ENCODE results near the gene PMPCA.

DNA sequence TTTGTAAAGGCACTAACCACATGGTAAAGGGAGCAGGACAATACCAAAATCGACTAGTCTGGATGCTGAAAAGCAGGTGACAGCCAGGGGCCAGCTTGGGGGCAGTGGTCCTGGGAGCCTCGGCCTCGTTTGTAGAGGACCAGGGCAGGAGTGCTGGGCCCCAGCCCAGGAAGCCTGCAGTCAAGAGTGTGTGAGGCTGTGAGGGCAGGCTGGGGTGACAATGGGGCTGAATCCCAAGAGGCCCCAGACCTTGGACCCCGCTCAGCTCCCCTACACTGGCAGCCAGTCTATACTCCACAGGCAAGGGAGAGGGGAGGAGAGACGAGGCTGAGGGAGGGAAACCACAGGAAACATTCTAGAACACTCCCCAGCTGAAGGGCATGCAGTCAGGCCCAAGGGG, 31.8 kb downstream of the PMPCA start:
- TF ChIP-seq KDM5A (IDR thresholded peaks at IDR 0.05; ENCODE audit: borderline replicate concordance, low read length): no peak
- no peak for TF ChIP-seq EZH2 (conservative IDR thresholded peaks at IDR 0.05; ENCODE audit: low read depth, low read length)
- TF ChIP-seq E2F2 (CRISPR knock-in tag; IDR thresholded peaks at IDR 0.05; ENCODE audit: borderline replicate concordance): no peak
- TF ChIP-seq, protein P1, sequence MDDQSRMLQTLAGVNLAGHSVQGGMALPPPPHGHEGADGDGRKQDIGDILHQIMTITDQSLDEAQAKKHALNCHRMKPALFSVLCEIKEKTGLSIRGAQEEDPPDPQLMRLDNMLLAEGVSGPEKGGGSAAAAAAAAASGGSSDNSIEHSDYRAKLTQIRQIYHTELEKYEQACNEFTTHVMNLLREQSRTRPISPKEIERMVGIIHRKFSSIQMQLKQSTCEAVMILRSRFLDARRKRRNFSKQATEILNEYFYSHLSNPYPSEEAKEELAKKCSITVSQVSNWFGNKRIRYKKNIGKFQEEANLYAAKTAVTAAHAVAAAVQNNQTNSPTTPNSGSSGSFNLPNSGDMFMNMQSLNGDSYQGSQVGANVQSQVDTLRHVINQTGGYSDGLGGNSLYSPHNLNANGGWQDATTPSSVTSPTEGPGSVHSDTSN (CRISPR knock-in tag; IDR thresholded peaks at IDR 0.05; ENCODE audit: borderline replicate concordance): no peak
- no peak for TF ChIP-seq NR1H2 (CRISPR knock-in tag; IDR thresholded peaks at IDR 0.05; ENCODE audit: borderline replicate concordance, low read depth)
- no peak for TF ChIP-seq PHF8 (CRISPR knock-in tag; IDR thresholded peaks at IDR 0.05)
- no peak for TF ChIP-seq YY1 (IDR thresholded peaks at IDR 0.05; ENCODE audit: insufficient read depth, insufficient replicate concordance, low read depth, low read length)
- no peak for TF ChIP-seq REL (CRISPR knock-in tag; conservative IDR thresholded peaks at IDR 0.05)
- TF ChIP-seq GPN1 (CRISPR knock-in tag; IDR thresholded peaks at IDR 0.05; ENCODE audit: borderline replicate concordance): no peak
- TF ChIP-seq SMAD1 (CRISPR knock-in tag; IDR thresholded peaks at IDR 0.05; ENCODE audit: borderline replicate concordance, low read depth): no peak
- no peak for TF ChIP-seq MYPOP (CRISPR knock-in tag; IDR thresholded peaks at IDR 0.05)
- TF ChIP-seq, protein P2, sequence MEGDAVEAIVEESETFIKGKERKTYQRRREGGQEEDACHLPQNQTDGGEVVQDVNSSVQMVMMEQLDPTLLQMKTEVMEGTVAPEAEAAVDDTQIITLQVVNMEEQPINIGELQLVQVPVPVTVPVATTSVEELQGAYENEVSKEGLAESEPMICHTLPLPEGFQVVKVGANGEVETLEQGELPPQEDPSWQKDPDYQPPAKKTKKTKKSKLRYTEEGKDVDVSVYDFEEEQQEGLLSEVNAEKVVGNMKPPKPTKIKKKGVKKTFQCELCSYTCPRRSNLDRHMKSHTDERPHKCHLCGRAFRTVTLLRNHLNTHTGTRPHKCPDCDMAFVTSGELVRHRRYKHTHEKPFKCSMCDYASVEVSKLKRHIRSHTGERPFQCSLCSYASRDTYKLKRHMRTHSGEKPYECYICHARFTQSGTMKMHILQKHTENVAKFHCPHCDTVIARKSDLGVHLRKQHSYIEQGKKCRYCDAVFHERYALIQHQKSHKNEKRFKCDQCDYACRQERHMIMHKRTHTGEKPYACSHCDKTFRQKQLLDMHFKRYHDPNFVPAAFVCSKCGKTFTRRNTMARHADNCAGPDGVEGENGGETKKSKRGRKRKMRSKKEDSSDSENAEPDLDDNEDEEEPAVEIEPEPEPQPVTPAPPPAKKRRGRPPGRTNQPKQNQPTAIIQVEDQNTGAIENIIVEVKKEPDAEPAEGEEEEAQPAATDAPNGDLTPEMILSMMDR (CRISPR knock-in tag; IDR thresholded peaks at IDR 0.05): no peak
- no peak for TF ChIP-seq CHD2 (IDR thresholded peaks at IDR 0.05; ENCODE audit: low read depth, low read length)

All from HepG2 (cell line).